WI38 (cell line): ENCODE data around the gene PRR29.
"Not testable (repeated sequence)": the region's sequence is repeated elsewhere in the genome, so short reads cannot be mapped to it uniquely, and the experiment has no call there.

ENCODE experiments used
- H3K4me3 ChIP-seq: 2 replicates; pipeline ENCODE4 v1.5.1; 2011; ENCODE audit warnings: low read depth, mild to moderate bottlenecking, control low read depth, low read length
- TF ChIP-seq, protein P1 (sequence below): IDR thresholded peaks from 2 replicates; pipeline ENCODE4 v1.5.1; 2012; ENCODE audit warnings: low read depth, mild to moderate bottlenecking, control low read depth, low read length

The PRR29 gene

DNA sequence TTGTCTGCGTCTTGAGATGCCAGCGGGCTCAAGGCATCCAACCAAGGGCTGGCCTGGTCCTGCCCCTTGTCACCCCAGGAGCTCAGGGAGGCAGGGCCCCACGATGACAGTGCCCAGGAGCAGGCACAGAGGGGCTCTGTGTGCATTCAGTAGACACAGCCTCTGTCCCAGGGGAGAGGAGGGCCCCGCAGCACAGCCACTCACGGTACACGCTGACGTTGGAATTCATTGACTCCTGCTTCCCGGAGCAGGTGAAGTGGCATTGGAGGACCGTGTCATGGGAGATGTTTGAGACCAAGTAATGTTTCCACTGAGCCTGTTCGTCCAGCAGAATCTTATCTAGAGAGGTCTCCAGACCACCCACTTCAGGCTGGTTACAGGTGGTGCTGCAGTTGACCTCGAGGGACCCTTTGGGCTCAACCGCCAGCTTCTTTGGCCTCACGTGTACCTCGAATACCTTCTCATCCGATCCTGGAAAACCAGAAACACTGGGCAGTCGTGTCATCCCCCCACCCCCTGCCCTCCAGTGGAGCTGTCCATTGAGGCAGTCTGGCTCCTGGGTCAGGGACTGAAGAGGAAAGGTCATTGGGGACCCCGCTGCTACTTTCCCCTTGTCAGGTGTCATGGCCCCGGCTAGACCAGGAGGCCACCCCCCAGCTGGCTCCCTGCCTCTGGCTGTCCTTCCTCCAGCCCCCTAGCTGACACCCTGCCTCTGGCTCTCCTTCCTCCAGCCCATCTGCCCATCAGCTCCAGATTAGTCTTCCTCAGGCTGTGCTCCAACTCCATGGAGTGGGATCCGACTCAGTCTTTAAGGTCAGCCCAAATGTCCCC, 7.0 kb downstream of the PRR29 start:
- no peak overlapping the region for H3K4me3 ChIP-seq
- TF ChIP-seq, protein P1, sequence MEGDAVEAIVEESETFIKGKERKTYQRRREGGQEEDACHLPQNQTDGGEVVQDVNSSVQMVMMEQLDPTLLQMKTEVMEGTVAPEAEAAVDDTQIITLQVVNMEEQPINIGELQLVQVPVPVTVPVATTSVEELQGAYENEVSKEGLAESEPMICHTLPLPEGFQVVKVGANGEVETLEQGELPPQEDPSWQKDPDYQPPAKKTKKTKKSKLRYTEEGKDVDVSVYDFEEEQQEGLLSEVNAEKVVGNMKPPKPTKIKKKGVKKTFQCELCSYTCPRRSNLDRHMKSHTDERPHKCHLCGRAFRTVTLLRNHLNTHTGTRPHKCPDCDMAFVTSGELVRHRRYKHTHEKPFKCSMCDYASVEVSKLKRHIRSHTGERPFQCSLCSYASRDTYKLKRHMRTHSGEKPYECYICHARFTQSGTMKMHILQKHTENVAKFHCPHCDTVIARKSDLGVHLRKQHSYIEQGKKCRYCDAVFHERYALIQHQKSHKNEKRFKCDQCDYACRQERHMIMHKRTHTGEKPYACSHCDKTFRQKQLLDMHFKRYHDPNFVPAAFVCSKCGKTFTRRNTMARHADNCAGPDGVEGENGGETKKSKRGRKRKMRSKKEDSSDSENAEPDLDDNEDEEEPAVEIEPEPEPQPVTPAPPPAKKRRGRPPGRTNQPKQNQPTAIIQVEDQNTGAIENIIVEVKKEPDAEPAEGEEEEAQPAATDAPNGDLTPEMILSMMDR, result no peak

DNA sequence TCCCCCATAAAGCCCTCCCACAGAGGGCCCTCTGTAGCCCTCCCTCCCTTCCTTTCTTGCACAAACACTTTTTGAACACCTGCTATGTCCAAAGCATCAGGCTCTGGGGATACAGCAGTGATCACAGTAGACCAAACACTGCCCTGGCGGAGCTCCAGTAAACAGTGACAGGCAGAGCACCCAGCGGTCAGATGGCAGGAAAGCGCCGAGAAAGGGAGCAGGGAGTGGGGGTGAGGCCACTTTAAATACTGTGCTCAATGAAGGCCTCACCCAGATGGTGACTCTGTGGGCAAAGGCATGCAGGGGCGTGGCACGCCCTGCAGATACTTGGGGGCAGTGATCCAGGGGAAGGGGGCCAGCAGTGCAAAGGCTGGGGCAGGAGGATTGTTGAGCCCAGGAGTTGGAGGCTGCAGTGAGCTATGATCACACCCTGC, 7.6 kb downstream of the PRR29 start:
- TF ChIP-seq, protein P1, result no peak
- no peak overlapping the region for H3K4me3 ChIP-seq

DNA sequence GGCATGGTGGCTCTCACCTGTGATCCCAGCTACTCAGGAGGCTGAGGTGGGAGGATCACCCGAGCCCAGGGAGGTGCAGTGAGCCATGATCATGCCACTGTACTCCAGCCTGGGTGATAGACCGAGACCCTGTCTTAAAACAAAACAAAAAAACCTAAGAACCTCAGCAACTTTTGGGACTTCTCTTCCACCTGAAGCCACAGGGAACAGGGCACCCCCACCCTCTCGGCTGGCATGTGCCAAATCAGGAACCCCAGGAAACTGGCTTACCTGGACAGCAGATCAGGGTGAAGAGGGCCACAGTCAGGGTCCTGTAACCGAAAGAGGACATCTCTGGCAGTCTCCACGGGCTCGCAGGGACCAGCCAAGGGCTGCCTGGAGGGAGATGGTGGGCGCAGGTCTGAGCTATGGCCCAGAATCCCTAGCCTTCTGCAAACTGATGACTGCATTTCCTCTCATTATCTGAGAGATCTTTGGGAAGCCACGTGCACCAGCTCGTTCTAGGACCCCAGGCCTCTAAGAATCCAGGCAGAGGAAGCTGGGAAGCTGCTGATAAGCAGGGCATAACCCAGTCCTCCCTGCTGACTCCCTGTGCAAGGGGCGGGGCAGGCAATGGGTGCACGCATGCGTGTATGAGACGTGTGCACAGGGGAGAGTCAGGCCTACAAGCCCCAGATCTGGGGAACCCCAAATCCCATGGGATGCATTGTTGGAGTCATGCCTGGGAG, 8.4 kb downstream of the PRR29 start:
- TF ChIP-seq, protein P1, result no peak

DNA sequence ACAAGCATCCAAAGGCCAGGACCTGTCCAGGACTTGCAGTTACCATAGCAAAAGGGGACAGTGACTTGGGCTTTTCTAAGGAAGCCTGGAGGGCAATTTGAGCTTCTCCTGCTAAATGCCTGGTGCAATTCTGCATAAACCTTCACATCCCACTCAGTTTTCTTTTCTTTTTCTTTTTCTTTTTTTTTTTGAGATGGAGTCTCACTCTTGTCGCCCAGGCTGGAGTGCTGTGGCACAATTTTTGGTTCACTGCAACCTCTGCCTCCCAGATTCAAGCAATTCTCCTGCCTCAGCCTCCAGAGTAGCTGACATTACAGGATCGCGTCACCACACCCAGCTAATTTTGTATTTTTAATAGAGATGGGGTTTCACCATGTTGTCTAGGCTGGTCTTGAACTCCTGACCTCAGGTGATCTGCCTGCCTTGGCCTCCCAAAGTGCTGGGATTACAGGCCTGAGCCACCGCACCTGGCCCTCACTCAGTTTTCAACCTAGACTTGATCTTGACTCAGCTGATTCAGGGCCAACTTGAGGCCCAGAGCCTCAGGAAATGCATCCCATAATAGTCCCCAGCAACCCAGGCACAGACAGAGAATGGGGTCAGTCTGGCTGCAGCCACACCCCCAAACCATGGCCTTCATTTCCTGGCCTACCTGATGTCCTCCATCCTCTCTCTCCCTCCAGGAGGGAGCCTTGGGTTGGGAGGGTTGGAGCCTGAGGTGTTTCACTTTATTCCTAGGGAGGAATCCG, 9.1 kb downstream of the PRR29 start:
- not testable (repeated sequence) for H3K4me3 ChIP-seq

More for the DNA sequence above, 8.4 kb downstream of the PRR29 start:
- no peak overlapping the region for H3K4me3 ChIP-seq

DNA sequence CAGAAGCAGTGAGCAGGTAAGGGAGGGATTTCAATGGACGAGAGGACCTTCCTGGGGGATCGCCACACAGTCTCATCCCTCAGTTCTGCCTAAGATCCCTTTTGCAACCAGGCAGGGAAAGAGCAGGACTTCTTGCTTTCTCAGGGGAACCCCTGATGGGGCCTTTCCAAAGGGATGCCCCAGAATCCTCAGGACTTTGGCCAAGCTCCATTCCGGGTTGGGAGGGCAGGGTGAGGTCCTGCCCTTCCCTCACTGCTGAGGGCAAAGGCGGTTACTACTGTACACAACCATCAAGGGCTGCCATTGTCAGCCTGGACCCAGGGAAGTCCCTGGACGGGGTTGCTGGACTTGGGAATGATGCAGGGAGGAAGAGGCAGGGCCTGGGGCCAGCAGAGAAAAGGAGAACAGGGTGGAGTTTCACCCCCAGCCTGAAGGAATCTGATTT, 9.7 kb downstream of the PRR29 start:
- H3K4me3 ChIP-seq, result no peak overlapping the region
- TF ChIP-seq, protein P1, result no peak

DNA sequence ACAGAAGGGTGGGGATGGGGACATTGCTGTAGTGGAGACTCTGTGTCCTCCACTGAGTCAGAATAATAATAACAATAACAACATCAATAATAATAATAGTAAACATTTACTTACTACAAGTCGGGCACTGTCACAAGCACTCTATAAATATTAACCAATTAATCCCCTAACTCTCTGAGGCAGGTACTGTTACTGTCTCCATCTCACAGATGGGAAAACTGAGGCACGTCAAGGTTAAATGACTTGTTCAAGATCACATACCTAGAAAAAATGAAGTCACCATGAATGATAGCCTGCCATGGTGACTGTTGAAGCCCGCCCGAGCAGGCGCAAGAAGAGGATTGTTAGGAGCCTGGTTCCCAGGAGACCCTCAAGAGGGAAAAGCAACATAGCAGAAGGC, 10.2 kb downstream of the PRR29 start:
- no peak overlapping the region for H3K4me3 ChIP-seq
- TF ChIP-seq, protein P1, result no peak

DNA sequence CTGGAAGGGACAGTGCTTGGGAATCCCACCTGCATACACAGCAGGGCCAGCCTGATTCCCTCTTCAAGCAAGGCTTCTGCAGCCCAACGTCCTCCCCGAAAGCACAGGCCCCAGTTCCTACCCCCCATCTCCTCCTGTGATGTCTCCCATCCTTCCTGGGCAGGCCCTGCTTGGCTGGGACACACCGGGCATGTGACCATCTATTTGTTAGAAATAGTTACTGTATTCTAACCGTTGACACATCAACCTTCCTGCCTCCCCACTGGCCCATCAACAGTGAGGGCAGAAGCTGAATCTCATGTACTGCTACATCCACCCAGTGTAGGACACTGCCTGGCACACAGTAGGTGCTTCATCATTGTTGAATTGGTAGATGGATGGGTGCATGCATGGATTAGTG, 10.7 kb downstream of the PRR29 start:
- TF ChIP-seq, protein P1, result no peak
- H3K4me3 ChIP-seq, result no peak overlapping the region
